IMR-90 (cell line): ENCODE data around the gene LTB4R. TPM values are rescaled to one million over a fixed set of nuclear protein-coding genes. Genes with fewer than 3 reads are reported as not detected.

Experiments used
- ATAC-seq: fragments of 200-7000 bp; cut with Tn5 transposase; 2 replicates; pipeline ENCODE4 v1.9.1; 2020; ENCODE audit warnings: low read depth, mild to moderate bottlenecking, moderate library complexity
- BruUV-seq: library from RNA; stranded (reverse); fragments of 400-500 nt; replicated peaks from 2 replicates; lab custom pipeline; 2021; lab: Mats Ljungman, UMichigan
- CTCF ChIA-PET: fragments of 300-600 bp; formaldehyde crosslinking; extraction: SDS; loops from one replicate; lab custom pipeline; 2021; ENCODE audit warnings: antibody characterized with exemption; lab: Yijun Ruan, JAX
- POLR2A ChIA-PET: fragments of 300-600 bp; sonication (Branson Sonifier 250); formaldehyde crosslinking; loops from one replicate; lab custom pipeline; 2022; ENCODE audit warnings: antibody characterized with exemption; ENCODE audit not compliant: unreplicated experiment; lab: Charles Lee
- DNase-seq: peaks from one replicate; pipeline ENCODE4 v3.0.0; 2013
- H2AFZ ChIP-seq: replicated peaks from 2 replicates; pipeline ENCODE3; 2013; ENCODE audit warnings: low read length, mild to moderate bottlenecking; ENCODE audit not compliant: poor library complexity
- H2AK5ac ChIP-seq: 2 replicates; pipeline ENCODE4 v1.6.1; 2013; ENCODE audit warnings: low read depth, low read length, inconsistent platforms
- H2AK9ac ChIP-seq: replicated peaks from 2 replicates; pipeline ENCODE3; 2013; ENCODE audit warnings: mild to moderate bottlenecking, low read depth, low read length, moderate library complexity; ENCODE audit not compliant: poor library complexity
- H2BK120ac ChIP-seq: 2 replicates; pipeline ENCODE4 v1.6.1; 2013; ENCODE audit warnings: low read depth, low read length, inconsistent platforms
- H2BK15ac ChIP-seq: 3 replicates; pipeline ENCODE4 v1.6.1; 2013; ENCODE audit warnings: low read depth, low read length, inconsistent platforms
- H2BK20ac ChIP-seq: 2 replicates; pipeline ENCODE4 v1.6.1; 2013; ENCODE audit warnings: low read depth, mild to moderate bottlenecking, inconsistent platforms, low read length, moderate library complexity
- H2BK5ac ChIP-seq: 2 replicates; pipeline ENCODE4 v1.6.1; 2013; ENCODE audit warnings: mild to moderate bottlenecking, low read depth, low read length, inconsistent platforms; ENCODE audit not compliant: poor library complexity, severe bottlenecking
- H3K14ac ChIP-seq: replicated peaks from 2 replicates; pipeline ENCODE4 v1.6.1; 2013; ENCODE audit warnings: low read depth, low read length, inconsistent platforms
- H3K18ac ChIP-seq: 2 replicates; pipeline ENCODE4 v1.6.1; 2013; ENCODE audit warnings: low read depth, low read length, control low read depth
- H3K23ac ChIP-seq: 2 replicates; pipeline ENCODE4 v1.6.1; 2013; ENCODE audit warnings: low read depth, low read length, inconsistent platforms
- H3K27ac ChIP-seq: 2 replicates; pipeline ENCODE4 v1.5.1; 2013; ENCODE audit warnings: mild to moderate bottlenecking, control low read depth, low read length; ENCODE audit not compliant: insufficient read depth
- H3K27me3 ChIP-seq: 2 replicates; pipeline ENCODE4 v1.6.1; 2013; ENCODE audit warnings: low read length; ENCODE audit not compliant: control insufficient read depth, insufficient read depth
- H3K36me3 ChIP-seq: 2 replicates; pipeline ENCODE4 v1.6.1; 2013; ENCODE audit warnings: low read length, mixed read lengths; ENCODE audit not compliant: control insufficient read depth, insufficient read depth
- H3K4ac ChIP-seq: 2 replicates; pipeline ENCODE4 v1.6.1; 2013; ENCODE audit warnings: low read depth, low read length, inconsistent platforms
- H3K4me1 ChIP-seq: 2 replicates; pipeline ENCODE4 v1.6.1; 2013; ENCODE audit warnings: low read length, mixed read lengths; ENCODE audit not compliant: control insufficient read depth, insufficient read depth
- H3K4me2 ChIP-seq: 2 replicates; pipeline ENCODE4 v1.6.1; 2013; ENCODE audit warnings: low read depth, mild to moderate bottlenecking, control low read depth, low read length, moderate library complexity
- H3K4me3 ChIP-seq: 2 replicates; pipeline ENCODE4 v1.5.1; 2013; ENCODE audit warnings: low read depth, mild to moderate bottlenecking, control low read depth, low read length, moderate library complexity; ENCODE audit not compliant: insufficient read depth
- H3K56ac ChIP-seq: 2 replicates; pipeline ENCODE4 v1.6.1; 2013; ENCODE audit warnings: low read length, inconsistent platforms; ENCODE audit not compliant: insufficient read depth; ENCODE audit errors: extremely low read depth
- H3K79me1 ChIP-seq, 2 experiments: 2 replicates each; pipeline ENCODE4 v1.6.1; 2013; ENCODE audit warnings: low read length in 2 of 2, inconsistent platforms in 1 of 2, low read depth in 1 of 2
- H3K9ac ChIP-seq: 2 replicates; pipeline ENCODE4 v1.6.1; 2013; ENCODE audit warnings: low read depth, low read length, control low read depth
- H3K9me1 ChIP-seq: 2 replicates; pipeline ENCODE4 v1.6.1; 2013; ENCODE audit warnings: low read length, inconsistent platforms; ENCODE audit not compliant: insufficient read depth
- H3K9me3 ChIP-seq: 2 replicates; pipeline ENCODE4 v1.6.1; 2013; ENCODE audit warnings: low read length; ENCODE audit not compliant: control insufficient read depth, insufficient read depth
- H4K20me1 ChIP-seq: 2 replicates; pipeline ENCODE4 v1.6.1; 2013; ENCODE audit warnings: low read length, inconsistent platforms; ENCODE audit not compliant: insufficient read depth
- H4K5ac ChIP-seq: 2 replicates; pipeline ENCODE4 v1.6.1; 2013; ENCODE audit warnings: mild to moderate bottlenecking, low read depth, low read length, control low read depth
- H4K8ac ChIP-seq, 2 experiments: 2 replicates each; pipeline ENCODE4 v1.6.1; 2013; ENCODE audit warnings: low read depth in 2 of 2, low read length in 2 of 2, control low read depth in 1 of 2, inconsistent platforms in 1 of 2
- H4K91ac ChIP-seq: 2 replicates; pipeline ENCODE4 v1.6.1; 2013; ENCODE audit warnings: low read depth, low read length, inconsistent platforms; ENCODE audit not compliant: insufficient read depth
- CEBPB ChIP-seq: IDR thresholded peaks from 2 replicates; pipeline ENCODE4 v1.6.1; 2012; ENCODE audit warnings: low read depth, low read length, improper control_type of control experiment
- FOS ChIP-seq: fragments of 150-350 bp; IDR thresholded peaks from 2 replicates; pipeline ENCODE4 v1.6.1; 2016; ENCODE audit warnings: low read depth, low read length
- MAFK ChIP-seq: IDR thresholded peaks from 2 replicates; pipeline ENCODE4 v1.6.1; 2012; ENCODE audit warnings: low read depth, low read length, improper control_type of control experiment
- NFE2L2 ChIP-seq: fragments of 150-350 bp; IDR thresholded peaks from 2 replicates; pipeline ENCODE4 v1.6.1; 2016; ENCODE audit warnings: low read depth, mild to moderate bottlenecking, low read length
- POLR2A ChIP-seq: IDR thresholded peaks from 2 replicates; pipeline ENCODE4 v1.6.1; 2012; ENCODE audit warnings: mild to moderate bottlenecking, low read depth, low read length
- RAD21 ChIP-seq: IDR thresholded peaks from 2 replicates; pipeline ENCODE4 v1.6.1; 2012; ENCODE audit warnings: low read length, improper control_type of control experiment
- RCOR1 ChIP-seq: IDR thresholded peaks from 2 replicates; pipeline ENCODE4 v1.6.1; 2012; ENCODE audit warnings: mild to moderate bottlenecking, low read length, improper control_type of control experiment; ENCODE audit not compliant: insufficient replicate concordance
- RFX5 ChIP-seq: IDR thresholded peaks from 2 replicates; pipeline ENCODE4 v1.8.0; 2012; ENCODE audit warnings: low read depth, mild to moderate bottlenecking, low read length, moderate library complexity
- WGBS, 2 experiments: methylation state at CpG; one replicate each; pipeline versions ENCODE4 v1.1.5 to v1.1.7; 2013; ENCODE audit warnings: missing lambda C conversion rate in 2 of 2; ENCODE audit not compliant: insufficient read length in 1 of 2; ENCODE audit errors: extremely low coverage in 2 of 2; 5-methylcytosine and 5-hydroxymethylcytosine counted together
- dilution Hi-C: fragments of 300-500 bp; cut with HindIII; formaldehyde crosslinking; loops from one replicate; pipeline ENCODE4 v1.14.3; 2018; ENCODE audit warnings: low sequenced_read_pairs; ENCODE audit not compliant: unreplicated experiment
- in situ Hi-C: fragments of 300-500 bp; cut with MboI; formaldehyde crosslinking; loops from 3 replicates; pipeline ENCODE4 v1.14.3; 2019; ENCODE audit warnings: low sequenced_read_pairs, inconsistent platforms, mixed read lengths
- intact Hi-C: fragments of 100-400 bp; cut with micrococcal nuclease; formaldehyde crosslinking; loops from 2 replicates; pipeline ENCODE4 v1.10.0; 2022
- polyA plus RNA-seq, 3 experiments: library from polyadenylated mRNA; depleted of rRNA; stranded (reverse); fragments of >200 nt; gene quantifications; 2 replicates each; pipeline ENCODE4 v1.2.3, GENCODE V29; 2012; ENCODE audit warnings: low replicate concordance in 1 of 3
- total RNA-seq: library from RNA; depleted of rRNA; stranded (reverse); fragments of >200 nt; gene quantifications from 2 replicates; pipeline ENCODE4 v1.2.3, GENCODE V29; 2012
- TF ChIP-seq, protein P1 (sequence below): fragments of 150-350 bp; IDR thresholded peaks from 2 replicates; pipeline ENCODE4 v1.6.1; 2016; ENCODE audit warnings: low read depth, mild to moderate bottlenecking, low read length, moderate library complexity, borderline replicate concordance

LTB4R gene
- total and polyA plus RNA-seq, 2 of the 4 experiments (the other 2 are of a cell fraction) = 0.18 to 2.3 TPM

DNA sequence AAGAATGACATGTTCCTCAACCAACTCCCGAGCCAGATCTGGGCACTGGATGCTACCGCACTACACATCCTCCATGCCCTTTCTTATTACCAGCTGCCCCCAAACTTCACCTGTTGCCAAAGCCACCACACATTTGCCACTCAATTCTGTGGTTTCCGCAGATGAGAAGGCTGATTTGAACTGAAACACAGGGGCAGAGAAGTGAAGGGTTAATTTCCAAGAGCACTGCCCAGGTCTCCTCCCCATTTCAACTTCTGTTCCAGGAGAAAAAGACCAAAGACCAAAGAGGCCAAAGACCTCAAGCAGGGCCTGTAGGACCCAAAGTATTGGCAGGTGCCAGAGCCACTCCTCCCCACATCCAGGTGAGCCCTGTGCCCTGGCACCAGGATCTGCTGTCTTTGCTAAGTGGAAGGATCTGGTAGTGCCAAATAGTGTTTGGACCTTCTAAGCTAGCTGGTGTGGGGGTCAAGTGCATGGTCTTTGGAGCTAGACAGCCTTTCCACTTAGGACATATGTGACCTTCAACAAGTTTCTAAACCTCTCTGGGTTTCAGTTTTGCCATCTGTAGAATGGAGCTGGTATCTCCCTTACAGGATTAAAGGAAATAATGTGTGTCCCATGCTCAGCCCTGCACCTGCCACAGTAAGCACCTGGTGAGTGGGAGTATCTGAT, 19.7 kb upstream of the LTB4R start:
- Histone ChIP-seq H3K27ac (no peak overlapping the region), H2BK20ac (no peak overlapping the region), H4K20me1 (no peaks in the 10 kb centered on the region), H3K9me1 (no peaks in the 10 kb centered on the region), H3K23ac (no peak overlapping the region), H2AK9ac (no peak overlapping the region), H4K8ac (no peak overlapping the region), H3K36me3 (peaks cover 28% of the 10 kb centered on the region), H3K14ac (no peak overlapping the region), H3K4me3 (no peak overlapping the region), H2AFZ (no peak overlapping the region), H3K18ac (no peak overlapping the region), H2BK15ac (no peak overlapping the region), H3K27me3 (no peaks in the 10 kb centered on the region), H2BK5ac (no peak overlapping the region), H3K56ac (no peak overlapping the region), H4K5ac (no peak overlapping the region), H3K79me1 (0 out of 4 replicates have a peak, but pooled peaks cover 2 to 4% of the 10 kb centered on the region in 2 experiments), H2BK120ac (no peak overlapping the region), H3K4me2 (no peak overlapping the region), H3K9me3 (no peaks in the 10 kb centered on the region), H3K4me1 (peaks cover 1% of the 10 kb centered on the region), H2AK5ac (no peak overlapping the region), H3K4ac (no peak overlapping the region), H4K91ac (no peak overlapping the region), H3K9ac (no peak overlapping the region)
- in situ Hi-C loops = no loop called here
- ChIA-PET CTCF (interaction anchor here (2.1 kb wide), 1 partner anchor 16 kb away, joined by 5 read pairs; the partner anchor contains the start of gene CIDEB), POLR2A (no interaction called here)
- WGBS, 2 experiments = no CpG with 5 or more reads among the region's 3 CpGs
- no TSS peak for BruUV-seq
- dilution Hi-C loops = no loop called here
- DNase-seq (no peak), ATAC-seq (no peak)
- intact Hi-C loops = loop anchor here (10.0 kb wide), 1 partner anchor 307 kb away; the partner anchor contains the start of gene DHRS4L2
- TF ChIP-seq MAFK (no peak), CEBPB (no peak), FOS (no peak), RAD21 (no peak), POLR2A (no peak), NFE2L2 (no peak), RFX5 (no peak), RCOR1 (no peak)
- TF ChIP-seq, protein P1, sequence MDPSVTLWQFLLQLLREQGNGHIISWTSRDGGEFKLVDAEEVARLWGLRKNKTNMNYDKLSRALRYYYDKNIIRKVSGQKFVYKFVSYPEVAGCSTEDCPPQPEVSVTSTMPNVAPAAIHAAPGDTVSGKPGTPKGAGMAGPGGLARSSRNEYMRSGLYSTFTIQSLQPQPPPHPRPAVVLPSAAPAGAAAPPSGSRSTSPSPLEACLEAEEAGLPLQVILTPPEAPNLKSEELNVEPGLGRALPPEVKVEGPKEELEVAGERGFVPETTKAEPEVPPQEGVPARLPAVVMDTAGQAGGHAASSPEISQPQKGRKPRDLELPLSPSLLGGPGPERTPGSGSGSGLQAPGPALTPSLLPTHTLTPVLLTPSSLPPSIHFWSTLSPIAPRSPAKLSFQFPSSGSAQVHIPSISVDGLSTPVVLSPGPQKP = no peak
